Right renal pelvis (tissue), 4 donors: Measurements from ENCODE around the gene PPP1R11. TPM values are rescaled to one million over a fixed set of nuclear protein-coding genes. Genes with fewer than 3 reads are reported as not detected.
"Not testable (repeated sequence)": the region's sequence is repeated elsewhere in the genome, so short reads cannot be mapped to it uniquely, and the experiment has no call there.

Source experiments
- DNase-seq, 4 donors: peaks; one replicate each; pipeline ENCODE4 v3.0.0-alpha.2; 2013; ENCODE audit warnings: low read depth in 4 of 4, low spot score in 3 of 4, missing footprints in 1 of 4
- polyA plus RNA-seq, 4 donors: library from polyadenylated mRNA; unstranded; fragments of 120-200 nt; gene quantifications; one replicate each; pipeline ENCODE4 v1.2.1, GENCODE V29; 2013; ENCODE audit not compliant: insufficient read length in 4 of 4

The PPP1R11 gene
- polyA plus RNA-seq, 4 donors = 67.9 to 74.9 (median 71.9) TPM

- DNase-seq = no peak
Observed at GRCh38 chr6:30093951-30094661, 27.1 kb downstream of the PPP1R11 start.

- no peak for DNase-seq
Observed at GRCh38 chr6:30096829-30097228, 29.8 kb downstream of the PPP1R11 start.

GRCh38 chr6:30097902-30098768 is 31.1 kb downstream of the PPP1R11 start:
- no peak for DNase-seq

GRCh38 chr6:30100154-30100553 is 33.2 kb downstream of the PPP1R11 start:
- no peak for DNase-seq

- DNase-seq = no peak
Observed at GRCh38 chr6:30100585-30101443, 33.8 kb downstream of the PPP1R11 start.

GRCh38 chr6:30101444-30102413 is 34.7 kb downstream of the PPP1R11 start:
- DNase-seq = peak; percentile 60 to 71 (median 62)

- no peak for DNase-seq
Observed at GRCh38 chr6:30102414-30102969, 35.5 kb downstream of the PPP1R11 start.

- DNase-seq = peak; percentile 75 to 83 (median 80)
Observed at GRCh38 chr6:30102970-30103871, 36.2 kb downstream of the PPP1R11 start.

GRCh38 chr6:30103872-30104179 is 36.8 kb downstream of the PPP1R11 start:
- DNase-seq = no peak

- DNase-seq = no peak
Observed at GRCh38 chr6:30104661-30105060, 37.7 kb downstream of the PPP1R11 start.

GRCh38 chr6:30111266-30111856 is 44.4 kb downstream of the PPP1R11 start:
- DNase-seq = no peak

GRCh38 chr6:30112402-30112994 is 45.5 kb downstream of the PPP1R11 start:
- no peak for DNase-seq

GRCh38 chr6:30113003-30113759 is 46.2 kb downstream of the PPP1R11 start, which contains the start of gene TRIM31:
TSS of gene TRIM31 (minus strand) at chr6:30113090. CDS start at chr6:30112805, 285 bp downstream.
- no peak for DNase-seq

- DNase-seq = no peak
Observed at GRCh38 chr6:30113841-30114240, 46.8 kb downstream of the PPP1R11 start.

GRCh38 chr6:30116724-30117123 is 49.7 kb downstream of the PPP1R11 start:
- no peak for DNase-seq

- not testable (repeated sequence) for DNase-seq
Observed at GRCh38 chr6:30118691-30119090, 51.7 kb downstream of the PPP1R11 start.
